B cell (primary cell): ENCODE results near the gene USP34. TPM values are rescaled to one million over a fixed set of nuclear protein-coding genes. Genes with fewer than 3 reads are reported as not detected.
A peak's percentile ranks its signal among the peaks of the same experiment; 100 is the strongest.
"Not testable (repeated sequence)": the region's sequence is repeated elsewhere in the genome, so short reads cannot be mapped to it uniquely, and the experiment has no call there.

ENCODE experiments used
- ATAC-seq: fragments of 200-7000 bp; cut with Tn5 transposase; one replicate; pipeline ENCODE4 v1.10.0; 2021; ENCODE audit warnings: low read depth, mild to moderate bottlenecking, moderate number of reproducible peaks, moderate library complexity
- CTCF ChIA-PET: fragments of 350-600 bp; sonication (Branson Sonifier 250); formaldehyde crosslinking; loops from one replicate; lab custom pipeline; 2021; ENCODE audit warnings: antibody characterized with exemption, inconsistent platforms; lab: Charles Lee
- POLR2A ChIA-PET: fragments of 350-600 bp; sonication (Branson Sonifier 250); formaldehyde crosslinking; loops from one replicate; lab custom pipeline; 2021; ENCODE audit warnings: antibody characterized with exemption; lab: Charles Lee
- DNase-seq: peaks from one replicate; pipeline ENCODE4 v3.0.0; 2013
- H2AFZ ChIP-seq: 2 replicates; pipeline ENCODE4 v1.6.1; 2012; ENCODE audit warnings: mild to moderate bottlenecking, low read depth, low read length; ENCODE audit not compliant: insufficient read depth, poor library complexity, severe bottlenecking
- H3K27ac ChIP-seq, 2 donors: 1 replicate in 1 of 2; 2 replicates in 1 of 2; pipeline ENCODE4 v1.5.1; 2012 to 2013; ENCODE audit warnings: low read length in 2 of 2, mild to moderate bottlenecking in 2 of 2, moderate library complexity in 1 of 2
- H3K27me3 ChIP-seq, 4 experiments: fragments of 200-600 bp in 1 of 4; sonication (generic) in 1 of 4; replicated peaks in 1 of 4; 1 replicate in 2 of 4; 2 replicates in 2 of 4; pipeline versions ENCODE4 v1.6.1 to v1.7.0; 2013 to 2016; ENCODE audit warnings: low read length in 3 of 4, mild to moderate bottlenecking in 2 of 4, mixed read lengths in 1 of 4, moderate library complexity in 1 of 4; ENCODE audit not compliant: insufficient read depth in 4 of 4, control insufficient read depth in 3 of 4; ENCODE audit errors: control extremely low read depth in 1 of 4
- H3K36me3 ChIP-seq, 2 experiments: replicated peaks in 1 of 2; 1 replicate in 1 of 2; 2 replicates in 1 of 2; pipeline versions ENCODE4 v1.6.1 to v1.7.1; 2013; ENCODE audit warnings: low read length in 1 of 2; ENCODE audit not compliant: insufficient read depth in 2 of 2, control insufficient read depth in 1 of 2; ENCODE audit errors: control extremely low read depth in 1 of 2, extremely low read depth in 1 of 2
- H3K4me1 ChIP-seq, 2 donors: fragments of 200-600 bp in 1 of 2; sonication (generic) in 1 of 2; 1 replicate in 1 of 2; 2 replicates in 1 of 2; pipeline versions ENCODE4 v1.5.1 to v1.6.1; 2013 to 2017; ENCODE audit warnings: low read length in 2 of 2; ENCODE audit not compliant: control insufficient read depth in 2 of 2, insufficient read depth in 2 of 2
- H3K4me2 ChIP-seq: replicated peaks from 2 replicates; pipeline ENCODE3; 2012; ENCODE audit warnings: mild to moderate bottlenecking, low read depth, low read length; ENCODE audit not compliant: poor library complexity, severe bottlenecking
- H3K4me3 ChIP-seq, 5 experiments: fragments of 200-600 bp in 1 of 5; sonication (generic) in 1 of 5; 1 replicate in 3 of 5; 2 replicates in 2 of 5; pipeline versions ENCODE4 v1.5.1 to v1.7.0; 2011 to 2016; ENCODE audit warnings: low read length in 4 of 5, mild to moderate bottlenecking in 4 of 5, low read depth in 2 of 5, control low read depth in 1 of 5, moderate library complexity in 1 of 5; ENCODE audit not compliant: insufficient read depth in 1 of 5; ENCODE audit errors: control extremely low read depth in 1 of 5, extremely low read depth in 1 of 5
- H3K79me2 ChIP-seq: fragments of 200-600 bp; sonication (generic); one replicate; pipeline ENCODE4 v1.6.0; 2016; ENCODE audit warnings: low read length; ENCODE audit not compliant: control insufficient read depth, insufficient read depth
- H3K9ac ChIP-seq: fragments of 200-600 bp; sonication (generic); 2 replicates; pipeline ENCODE4 v1.6.1; 2017; ENCODE audit warnings: mild to moderate bottlenecking, low read length, moderate library complexity
- H3K9me3 ChIP-seq, 3 donors: one replicate each; pipeline versions ENCODE4 v1.6.1 to v1.7.1; 2013; ENCODE audit warnings: low read length in 2 of 3; ENCODE audit not compliant: control insufficient read depth in 2 of 3, insufficient read depth in 1 of 3; ENCODE audit errors: control extremely low read depth in 1 of 3
- H4K20me1 ChIP-seq: 2 replicates; pipeline ENCODE4 v1.6.0; 2012; ENCODE audit warnings: mild to moderate bottlenecking, low read length; ENCODE audit not compliant: insufficient read depth, control insufficient read depth, poor library complexity, severe bottlenecking
- H3K27ac Mint-ChIP-seq: one replicate; pipeline ENCODE4 v1.8.0; 2021; ENCODE audit warnings: mixed read lengths
- H3K27me3 Mint-ChIP-seq: one replicate; pipeline ENCODE4 v1.8.0; 2021; ENCODE audit warnings: mixed read lengths
- H3K4me1 Mint-ChIP-seq: one replicate; pipeline ENCODE4 v1.8.0; 2021; ENCODE audit warnings: mixed read lengths
- H3K4me3 Mint-ChIP-seq: one replicate; pipeline ENCODE4 v1.8.0; 2021; ENCODE audit warnings: mixed read lengths
- H3K9me3 Mint-ChIP-seq: one replicate; pipeline ENCODE4 v1.8.0; 2022; ENCODE audit warnings: mixed read lengths; ENCODE audit not compliant: insufficient read depth
- EZH2 ChIP-seq: IDR thresholded peaks from 2 replicates; pipeline ENCODE4 v1.6.1; 2012; ENCODE audit warnings: borderline replicate concordance, low read depth, mild to moderate bottlenecking, moderate library complexity, low read length; ENCODE audit not compliant: insufficient read depth, poor library complexity, severe bottlenecking
- WGBS: methylation state at CpG from one replicate; pipeline ENCODE4 v1.1.5; 2013; ENCODE audit warnings: missing lambda C conversion rate; ENCODE audit not compliant: insufficient coverage; 5-methylcytosine and 5-hydroxymethylcytosine counted together
- intact Hi-C: fragments of 100-400 bp; cut with micrococcal nuclease; formaldehyde crosslinking; loops from one replicate; pipeline ENCODE4 v1.10.0; 2022
- polyA plus RNA-seq: library from polyadenylated mRNA; depleted of rRNA; stranded (reverse); fragments of >200 nt; gene quantifications from 2 replicates; pipeline ENCODE4 v1.2.3, GENCODE V29; 2012
- total RNA-seq, 2 donors: library from RNA; stranded (reverse); fragments of 120-200 nt in 1 of 2; gene quantifications; 1 replicate in 1 of 2; 2 replicates in 1 of 2; pipeline versions ENCODE4 v1.2.3 to v1.2.4, GENCODE V29; 2013 to 2022
- TF ChIP-seq, protein P1 (sequence below): fragments of 200-600 bp; IDR thresholded peaks from one replicate; pipeline ENCODE4 v1.8.0; 2022; ENCODE audit warnings: antibody characterized with exemption, mild to moderate bottlenecking

Gene USP34
- total and polyA plus RNA-seq, 2 donors (not counting 1 experiment from before 2014, with no cell fraction given): 70.3 to 311 TPM

- Histone ChIP-seq H3K4me3 (no peak overlapping the region), H3K36me3 (peaks cover 3 to 4% of the 10 kb centered on the region in 2 experiments), H3K27me3 (no peaks in the 10 kb centered on the region), H2AFZ (no peak overlapping the region), H3K79me2 (peaks cover 100% of the 10 kb centered on the region), H3K9me3 (peaks cover 0 to 6% (median 0%) of the 10 kb centered on the region in 3 donors), H4K20me1 (peaks cover 79% of the 10 kb centered on the region), H3K27ac (no peak overlapping the region), H3K4me2 (peak overlapping the region; percentile 4), H3K9ac (no peak overlapping the region), H3K4me1 (peaks cover 23 to 26% of the 10 kb centered on the region in 2 donors)
- no peak for ATAC-seq
- intact Hi-C loops: no loop called here
- Mint-ChIP-seq H3K9me3 (no peaks in the 10 kb centered on the region), H3K4me1 (peaks cover 67% of the 10 kb centered on the region), H3K4me3 (no peak overlapping the region), H3K27me3 (no peaks in the 10 kb centered on the region), H3K27ac (peak overlapping the region; percentile 6)
- no peak for TF ChIP-seq EZH2
- TF ChIP-seq, protein P1, sequence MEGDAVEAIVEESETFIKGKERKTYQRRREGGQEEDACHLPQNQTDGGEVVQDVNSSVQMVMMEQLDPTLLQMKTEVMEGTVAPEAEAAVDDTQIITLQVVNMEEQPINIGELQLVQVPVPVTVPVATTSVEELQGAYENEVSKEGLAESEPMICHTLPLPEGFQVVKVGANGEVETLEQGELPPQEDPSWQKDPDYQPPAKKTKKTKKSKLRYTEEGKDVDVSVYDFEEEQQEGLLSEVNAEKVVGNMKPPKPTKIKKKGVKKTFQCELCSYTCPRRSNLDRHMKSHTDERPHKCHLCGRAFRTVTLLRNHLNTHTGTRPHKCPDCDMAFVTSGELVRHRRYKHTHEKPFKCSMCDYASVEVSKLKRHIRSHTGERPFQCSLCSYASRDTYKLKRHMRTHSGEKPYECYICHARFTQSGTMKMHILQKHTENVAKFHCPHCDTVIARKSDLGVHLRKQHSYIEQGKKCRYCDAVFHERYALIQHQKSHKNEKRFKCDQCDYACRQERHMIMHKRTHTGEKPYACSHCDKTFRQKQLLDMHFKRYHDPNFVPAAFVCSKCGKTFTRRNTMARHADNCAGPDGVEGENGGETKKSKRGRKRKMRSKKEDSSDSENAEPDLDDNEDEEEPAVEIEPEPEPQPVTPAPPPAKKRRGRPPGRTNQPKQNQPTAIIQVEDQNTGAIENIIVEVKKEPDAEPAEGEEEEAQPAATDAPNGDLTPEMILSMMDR: no peak
- ChIA-PET CTCF (interaction anchor here (1.2 kb wide), 1 partner anchor 12 kb away, joined by 3 read pairs; no protein-coding TSS in a partner anchor), POLR2A (no interaction called here)
- DNase-seq: no peak
- 93% methylated on average over 4 of the region's 6 CpGs for WGBS
These were observed 14.0 kb downstream of the USP34 start for GRCh38 chr2:61456746-61457420.

- no peaks in the 10 kb centered on the region for H3K9me3 Mint-ChIP-seq
- peaks cover 65% of the 10 kb centered on the region for H3K4me1 Mint-ChIP-seq
- no peak overlapping the region for H3K4me3 Mint-ChIP-seq
- H3K4me3 ChIP-seq: no peak overlapping the region
- ChIA-PET CTCF (interaction anchor here (1.0 kb wide), 1 partner anchor 79 kb away, joined by 4 read pairs; no protein-coding TSS in a partner anchor), POLR2A (no interaction called here)
- H3K9me3 ChIP-seq: peaks cover 0 to 6% (median 0%) of the 10 kb centered on the region in 3 donors
- H3K4me2 ChIP-seq: no peak overlapping the region
- TF ChIP-seq EZH2: no peak
- TF ChIP-seq, protein P1: no peak
- no peak overlapping the region for H3K27ac Mint-ChIP-seq
- intact Hi-C loops: no loop called here
- H2AFZ ChIP-seq: no peak overlapping the region
- peaks cover 3 to 4% of the 10 kb centered on the region in 2 experiments for H3K36me3 ChIP-seq
- no peak overlapping the region for H3K9ac ChIP-seq
- H4K20me1 ChIP-seq: peaks cover 86% of the 10 kb centered on the region
- no peaks in the 10 kb centered on the region for H3K27me3 Mint-ChIP-seq
- H3K27me3 ChIP-seq: no peaks in the 10 kb centered on the region
- 100% methylated on average over 2 of the region's 5 CpGs for WGBS
- no peak overlapping the region for H3K27ac ChIP-seq
- H3K79me2 ChIP-seq: peaks cover 100% of the 10 kb centered on the region
- ATAC-seq (no peak), DNase-seq (no peak)
- H3K4me1 ChIP-seq: peaks cover 23 to 26% of the 10 kb centered on the region in 2 donors
These were observed 14.7 kb downstream of the USP34 start for GRCh38 chr2:61456070-61456745.

- H3K36me3 ChIP-seq, H3K9ac ChIP-seq, ATAC-seq, DNase-seq, H3K27ac ChIP-seq, CTCF ChIA-PET, POLR2A ChIA-PET, H3K27me3 Mint-ChIP-seq, intact Hi-C loops, H3K27ac Mint-ChIP-seq, H2AFZ ChIP-seq, H3K4me2 ChIP-seq, H3K9me3 ChIP-seq, H3K9me3 Mint-ChIP-seq, H3K4me3 Mint-ChIP-seq, H3K4me3 ChIP-seq, H3K27me3 ChIP-seq: not testable (repeated sequence)
- Histone ChIP-seq H3K4me1 (peaks cover 26 to 28% of the 10 kb centered on the region in 2 donors), H3K79me2 (peaks cover 100% of the 10 kb centered on the region), H4K20me1 (peaks cover 87% of the 10 kb centered on the region)
- peaks cover 66% of the 10 kb centered on the region for H3K4me1 Mint-ChIP-seq
- 97% methylated on average over 5 of the region's 8 CpGs for WGBS
These were observed 15.9 kb downstream of the USP34 start for GRCh38 chr2:61454972-61455371.
